ENCODE data around the gene EPS15. TPM values are rescaled to one million over a fixed set of nuclear protein-coding genes. Genes with fewer than 3 reads are reported as not detected.

The EPS15 gene
- total RNA-seq, 1 experiment from 2014 or later = 37.1 TPM

DNA sequence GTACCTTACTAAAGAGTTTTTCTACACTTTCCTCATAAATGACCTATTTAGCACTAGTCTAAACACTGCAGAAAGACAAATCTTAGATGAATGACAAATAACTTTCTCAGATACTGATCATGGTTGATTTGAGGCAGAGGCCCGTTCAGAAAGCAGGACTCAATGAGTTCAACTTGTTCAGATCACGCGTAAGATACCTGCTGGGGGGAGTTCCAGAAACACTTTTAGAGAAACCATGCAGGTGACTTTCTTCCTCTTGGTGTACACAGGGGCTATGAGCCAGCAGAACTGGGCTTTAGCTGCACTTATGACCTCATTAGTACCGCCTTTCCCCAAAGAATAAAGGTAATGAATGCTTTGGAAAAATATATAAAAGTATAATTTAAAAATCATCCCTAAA is 149.9 kb downstream of the EPS15 start:
- no peaks in the 10 kb centered on the region for H3K4me1 Mint-ChIP-seq
- no peak overlapping the region for H3K27ac Mint-ChIP-seq
- TF ChIP-seq ZNF423 (CRISPR knock-in tag; IDR thresholded peaks at IDR 0.05) (no peak), ZBTB21 (CRISPR knock-in tag; IDR thresholded peaks at IDR 0.05; ENCODE audit: borderline replicate concordance) (no peak), OVOL2 (CRISPR knock-in tag; IDR thresholded peaks at IDR 0.05; ENCODE audit: borderline replicate concordance) (no peak), JUN (CRISPR knock-in tag; IDR thresholded peaks at IDR 0.05) (no peak), CREB1 (CRISPR knock-in tag; IDR thresholded peaks at IDR 0.05) (no peak), ETV6 (CRISPR knock-in tag; IDR thresholded peaks at IDR 0.05) (no peak), NFE2L1 (CRISPR knock-in tag; IDR thresholded peaks at IDR 0.05) (no peak), ZNF232 (CRISPR knock-in tag; IDR thresholded peaks at IDR 0.05) (no peak), IRF2 (CRISPR knock-in tag; IDR thresholded peaks at IDR 0.05; ENCODE audit: borderline replicate concordance, low read depth) (no peak), FOXP1 (CRISPR knock-in tag; IDR thresholded peaks at IDR 0.05; ENCODE audit: borderline replicate concordance) (no peak), ESRRA (CRISPR knock-in tag; IDR thresholded peaks at IDR 0.05; ENCODE audit: borderline replicate concordance) (no peak), ZNF416 (CRISPR knock-in tag; IDR thresholded peaks at IDR 0.05) (no peak), MXD4 (CRISPR knock-in tag; IDR thresholded peaks at IDR 0.05; ENCODE audit: borderline replicate concordance) (no peak), ZNF219 (CRISPR knock-in tag; IDR thresholded peaks at IDR 0.05; ENCODE audit: borderline replicate concordance) (no peak)
- TF ChIP-seq, protein P1, sequence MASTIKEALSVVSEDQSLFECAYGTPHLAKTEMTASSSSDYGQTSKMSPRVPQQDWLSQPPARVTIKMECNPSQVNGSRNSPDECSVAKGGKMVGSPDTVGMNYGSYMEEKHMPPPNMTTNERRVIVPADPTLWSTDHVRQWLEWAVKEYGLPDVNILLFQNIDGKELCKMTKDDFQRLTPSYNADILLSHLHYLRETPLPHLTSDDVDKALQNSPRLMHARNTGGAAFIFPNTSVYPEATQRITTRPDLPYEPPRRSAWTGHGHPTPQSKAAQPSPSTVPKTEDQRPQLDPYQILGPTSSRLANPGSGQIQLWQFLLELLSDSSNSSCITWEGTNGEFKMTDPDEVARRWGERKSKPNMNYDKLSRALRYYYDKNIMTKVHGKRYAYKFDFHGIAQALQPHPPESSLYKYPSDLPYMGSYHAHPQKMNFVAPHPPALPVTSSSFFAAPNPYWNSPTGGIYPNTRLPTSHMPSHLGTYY (CRISPR knock-in tag; IDR thresholded peaks at IDR 0.05) = no peak
- TF ChIP-seq, protein P2, sequence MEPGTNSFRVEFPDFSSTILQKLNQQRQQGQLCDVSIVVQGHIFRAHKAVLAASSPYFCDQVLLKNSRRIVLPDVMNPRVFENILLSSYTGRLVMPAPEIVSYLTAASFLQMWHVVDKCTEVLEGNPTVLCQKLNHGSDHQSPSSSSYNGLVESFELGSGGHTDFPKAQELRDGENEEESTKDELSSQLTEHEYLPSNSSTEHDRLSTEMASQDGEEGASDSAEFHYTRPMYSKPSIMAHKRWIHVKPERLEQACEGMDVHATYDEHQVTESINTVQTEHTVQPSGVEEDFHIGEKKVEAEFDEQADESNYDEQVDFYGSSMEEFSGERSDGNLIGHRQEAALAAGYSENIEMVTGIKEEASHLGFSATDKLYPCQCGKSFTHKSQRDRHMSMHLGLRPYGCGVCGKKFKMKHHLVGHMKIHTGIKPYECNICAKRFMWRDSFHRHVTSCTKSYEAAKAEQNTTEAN (CRISPR knock-in tag; IDR thresholded peaks at IDR 0.05) = no peak
- TF ChIP-seq, protein P3, sequence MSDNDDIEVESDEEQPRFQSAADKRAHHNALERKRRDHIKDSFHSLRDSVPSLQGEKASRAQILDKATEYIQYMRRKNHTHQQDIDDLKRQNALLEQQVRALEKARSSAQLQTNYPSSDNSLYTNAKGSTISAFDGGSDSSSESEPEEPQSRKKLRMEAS (CRISPR knock-in tag; IDR thresholded peaks at IDR 0.05) = no peak
- TF ChIP-seq, protein P4, sequence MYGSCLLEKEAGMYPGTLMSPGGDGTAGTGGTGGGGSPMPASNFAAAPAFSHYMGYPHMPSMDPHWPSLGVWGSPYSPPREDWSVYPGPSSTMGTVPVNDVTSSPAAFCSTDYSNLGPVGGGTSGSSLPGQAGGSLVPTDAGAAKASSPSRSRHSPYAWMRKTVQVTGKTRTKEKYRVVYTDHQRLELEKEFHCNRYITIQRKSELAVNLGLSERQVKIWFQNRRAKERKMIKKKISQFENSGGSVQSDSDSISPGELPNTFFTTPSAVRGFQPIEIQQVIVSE (CRISPR knock-in tag; IDR thresholded peaks at IDR 0.05; ENCODE audit: borderline replicate concordance) = no peak
- TF ChIP-seq, protein P5, sequence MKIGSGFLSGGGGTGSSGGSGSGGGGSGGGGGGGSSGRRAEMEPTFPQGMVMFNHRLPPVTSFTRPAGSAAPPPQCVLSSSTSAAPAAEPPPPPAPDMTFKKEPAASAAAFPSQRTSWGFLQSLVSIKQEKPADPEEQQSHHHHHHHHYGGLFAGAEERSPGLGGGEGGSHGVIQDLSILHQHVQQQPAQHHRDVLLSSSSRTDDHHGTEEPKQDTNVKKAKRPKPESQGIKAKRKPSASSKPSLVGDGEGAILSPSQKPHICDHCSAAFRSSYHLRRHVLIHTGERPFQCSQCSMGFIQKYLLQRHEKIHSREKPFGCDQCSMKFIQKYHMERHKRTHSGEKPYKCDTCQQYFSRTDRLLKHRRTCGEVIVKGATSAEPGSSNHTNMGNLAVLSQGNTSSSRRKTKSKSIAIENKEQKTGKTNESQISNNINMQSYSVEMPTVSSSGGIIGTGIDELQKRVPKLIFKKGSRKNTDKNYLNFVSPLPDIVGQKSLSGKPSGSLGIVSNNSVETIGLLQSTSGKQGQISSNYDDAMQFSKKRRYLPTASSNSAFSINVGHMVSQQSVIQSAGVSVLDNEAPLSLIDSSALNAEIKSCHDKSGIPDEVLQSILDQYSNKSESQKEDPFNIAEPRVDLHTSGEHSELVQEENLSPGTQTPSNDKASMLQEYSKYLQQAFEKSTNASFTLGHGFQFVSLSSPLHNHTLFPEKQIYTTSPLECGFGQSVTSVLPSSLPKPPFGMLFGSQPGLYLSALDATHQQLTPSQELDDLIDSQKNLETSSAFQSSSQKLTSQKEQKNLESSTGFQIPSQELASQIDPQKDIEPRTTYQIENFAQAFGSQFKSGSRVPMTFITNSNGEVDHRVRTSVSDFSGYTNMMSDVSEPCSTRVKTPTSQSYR (CRISPR knock-in tag; IDR thresholded peaks at IDR 0.05) = no peak
- DNase-seq (ENCODE audit: low spot score) (no peak), ATAC-seq (no peak)
- H3K4me3 Mint-ChIP-seq = no peak overlapping the region
- peaks cover 5% of the 10 kb centered on the region for H3K36me3 Mint-ChIP-seq
- no peaks in the 10 kb centered on the region for H3K9me3 Mint-ChIP-seq
- ChIA-PET CTCF (no interaction called here), POLR2A (no interaction called here)
- H3K27me3 Mint-ChIP-seq (ENCODE audit: low read depth) = no peaks in the 10 kb centered on the region

DNA sequence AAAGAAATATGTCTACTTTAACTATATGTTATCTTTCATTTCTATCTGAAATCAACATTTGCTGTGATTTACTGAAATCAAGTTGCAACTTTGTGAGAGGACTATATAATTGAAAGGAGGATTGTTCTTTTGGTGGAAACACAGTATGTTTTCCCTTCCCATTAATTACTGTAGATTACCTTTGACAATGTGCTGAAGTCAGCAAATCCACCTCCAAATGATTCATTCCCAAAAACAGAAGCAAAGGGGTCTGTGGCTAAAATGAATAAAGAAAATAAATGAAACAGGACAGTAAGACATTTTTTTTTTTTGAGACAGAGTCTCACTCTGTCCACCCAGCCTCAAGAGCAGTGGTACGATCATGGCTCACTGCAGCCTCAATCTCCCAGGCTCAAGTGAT is 153.3 kb downstream of the EPS15 start:
- ATAC-seq (no peak), DNase-seq (ENCODE audit: low spot score) (no peak)
- Mint-ChIP-seq H3K27ac (no peak overlapping the region), H3K27me3 (ENCODE audit: low read depth) (no peaks in the 10 kb centered on the region), H3K9me3 (no peaks in the 10 kb centered on the region), H3K4me1 (no peaks in the 10 kb centered on the region), H3K36me3 (peaks cover 4% of the 10 kb centered on the region), H3K4me3 (no peak overlapping the region)
- no peak for TF ChIP-seq TEAD1 (CRISPR knock-in tag; IDR thresholded peaks at IDR 0.05)
- TF ChIP-seq, protein P6, sequence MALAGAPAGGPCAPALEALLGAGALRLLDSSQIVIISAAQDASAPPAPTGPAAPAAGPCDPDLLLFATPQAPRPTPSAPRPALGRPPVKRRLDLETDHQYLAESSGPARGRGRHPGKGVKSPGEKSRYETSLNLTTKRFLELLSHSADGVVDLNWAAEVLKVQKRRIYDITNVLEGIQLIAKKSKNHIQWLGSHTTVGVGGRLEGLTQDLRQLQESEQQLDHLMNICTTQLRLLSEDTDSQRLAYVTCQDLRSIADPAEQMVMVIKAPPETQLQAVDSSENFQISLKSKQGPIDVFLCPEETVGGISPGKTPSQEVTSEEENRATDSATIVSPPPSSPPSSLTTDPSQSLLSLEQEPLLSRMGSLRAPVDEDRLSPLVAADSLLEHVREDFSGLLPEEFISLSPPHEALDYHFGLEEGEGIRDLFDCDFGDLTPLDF (CRISPR knock-in tag; IDR thresholded peaks at IDR 0.05) = no peak
- no peak for TF ChIP-seq ZNF317 (CRISPR knock-in tag; IDR thresholded peaks at IDR 0.05; ENCODE audit: borderline replicate concordance, low read depth)
- TF ChIP-seq NR2C2 (CRISPR knock-in tag; IDR thresholded peaks at IDR 0.05) = no peak
- TF ChIP-seq, protein P7, sequence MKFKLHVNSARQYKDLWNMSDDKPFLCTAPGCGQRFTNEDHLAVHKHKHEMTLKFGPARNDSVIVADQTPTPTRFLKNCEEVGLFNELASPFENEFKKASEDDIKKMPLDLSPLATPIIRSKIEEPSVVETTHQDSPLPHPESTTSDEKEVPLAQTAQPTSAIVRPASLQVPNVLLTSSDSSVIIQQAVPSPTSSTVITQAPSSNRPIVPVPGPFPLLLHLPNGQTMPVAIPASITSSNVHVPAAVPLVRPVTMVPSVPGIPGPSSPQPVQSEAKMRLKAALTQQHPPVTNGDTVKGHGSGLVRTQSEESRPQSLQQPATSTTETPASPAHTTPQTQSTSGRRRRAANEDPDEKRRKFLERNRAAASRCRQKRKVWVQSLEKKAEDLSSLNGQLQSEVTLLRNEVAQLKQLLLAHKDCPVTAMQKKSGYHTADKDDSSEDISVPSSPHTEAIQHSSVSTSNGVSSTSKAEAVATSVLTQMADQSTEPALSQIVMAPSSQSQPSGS (CRISPR knock-in tag; IDR thresholded peaks at IDR 0.05; ENCODE audit: borderline replicate concordance, low read depth) = no peak
- TF ChIP-seq, protein P4 (CRISPR knock-in tag; IDR thresholded peaks at IDR 0.05; ENCODE audit: borderline replicate concordance) = no peak
- TF ChIP-seq, protein P8, sequence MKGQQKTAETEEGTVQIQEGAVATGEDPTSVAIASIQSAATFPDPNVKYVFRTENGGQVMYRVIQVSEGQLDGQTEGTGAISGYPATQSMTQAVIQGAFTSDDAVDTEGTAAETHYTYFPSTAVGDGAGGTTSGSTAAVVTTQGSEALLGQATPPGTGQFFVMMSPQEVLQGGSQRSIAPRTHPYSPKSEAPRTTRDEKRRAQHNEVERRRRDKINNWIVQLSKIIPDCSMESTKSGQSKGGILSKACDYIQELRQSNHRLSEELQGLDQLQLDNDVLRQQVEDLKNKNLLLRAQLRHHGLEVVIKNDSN (CRISPR knock-in tag; IDR thresholded peaks at IDR 0.05) = no peak
- no peak for TF ChIP-seq TEAD4 (CRISPR knock-in tag; IDR thresholded peaks at IDR 0.05)
- TF ChIP-seq ZNF121 (CRISPR knock-in tag; IDR thresholded peaks at IDR 0.05) = no peak
- TF ChIP-seq ZNF263 (CRISPR knock-in tag; IDR thresholded peaks at IDR 0.05; ENCODE audit: low read depth) = no peak
- CTCF ChIA-PET = no interaction called here
- POLR2A ChIA-PET = no interaction called here
